Right ventricle myocardium superior (tissue), 1 donor: Measurements from ENCODE around the gene NAT16. TPM values are rescaled to one million over a fixed set of nuclear protein-coding genes. Genes with fewer than 3 reads are reported as not detected.

Experiments
- ATAC-seq: fragments of 200-7000 bp; cut with Tn5 transposase; one replicate; pipeline ENCODE4 v1.9.1; 2020; ENCODE audit warnings: mild to moderate bottlenecking; ENCODE audit not compliant: poor library complexity
- DNase-seq: peaks from one replicate; pipeline ENCODE4 v3.0.0-alpha.2; 2020
- intact Hi-C: fragments of 100-400 bp; cut with DNase I; formaldehyde crosslinking; loops from one replicate; pipeline ENCODE4 v1.11.2; 2022
- total RNA-seq: library from RNA; stranded (reverse); fragmentation: NEBNext Ultra II Directional; extraction: Animal tissue kit (Norgen Biotek cat#: 25700); gene quantifications from one replicate; pipeline ENCODE4 v1.2.1, GENCODE V29; 2021
- donor health status: DM: no; HTN: yes; CAD: no; lungs with severe emphysema.

Gene NAT16
- total RNA-seq, 1 donor from 2014 or later = not detected

- ATAC-seq = peak; percentile 96
- peak; percentile 96 for DNase-seq
- intact Hi-C loops = no loop called here
Observed at GRCh38 chr7:101165075-101165957, 14.8 kb downstream of the NAT16 start, which contains the start of gene VGF. TSS of gene VGF (minus strand) at chr7:101165569. CDS start at chr7:101164843, 726 bp downstream.

DNA sequence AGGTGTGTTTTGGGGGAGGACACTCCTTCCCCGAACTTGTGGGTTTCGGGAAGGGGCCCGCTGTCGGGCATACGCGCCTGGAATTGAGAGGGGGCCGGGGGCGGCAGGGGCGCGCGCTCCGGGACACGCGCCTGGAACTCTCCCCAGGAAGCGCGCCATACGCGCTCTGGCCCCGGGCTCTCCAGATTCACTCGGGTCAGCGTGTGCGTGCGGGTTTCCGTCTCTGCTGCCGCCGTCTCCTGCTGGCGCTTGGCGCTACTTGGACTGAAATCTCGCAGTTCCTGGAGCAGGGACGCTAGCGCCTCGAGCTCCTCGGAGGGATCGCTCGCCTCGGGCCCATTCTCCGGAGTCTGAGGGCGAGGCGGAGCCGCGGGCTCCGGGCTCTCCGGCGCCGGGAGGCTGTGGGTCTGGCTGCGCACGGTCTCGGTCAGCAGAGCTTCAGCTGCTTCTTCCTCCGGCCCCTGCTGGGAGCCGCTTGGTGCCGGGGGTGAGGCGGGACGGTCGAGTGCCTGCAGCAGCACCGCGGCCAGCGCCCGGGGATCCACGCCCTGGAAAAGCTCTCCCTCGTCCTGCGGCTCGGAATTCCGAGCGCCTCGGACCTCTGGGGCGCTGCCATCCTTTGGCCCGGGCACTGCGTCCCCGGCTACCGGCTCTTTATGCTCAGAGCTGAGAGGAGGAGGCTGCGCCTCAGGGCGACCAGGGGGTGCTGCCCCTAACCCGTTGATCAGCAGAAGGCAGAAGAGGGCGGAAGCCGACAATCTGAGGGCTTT is 15.8 kb downstream of the NAT16 start:
- DNase-seq = no peak
- intact Hi-C loops = no loop called here
- ATAC-seq = peak; percentile 38

DNA sequence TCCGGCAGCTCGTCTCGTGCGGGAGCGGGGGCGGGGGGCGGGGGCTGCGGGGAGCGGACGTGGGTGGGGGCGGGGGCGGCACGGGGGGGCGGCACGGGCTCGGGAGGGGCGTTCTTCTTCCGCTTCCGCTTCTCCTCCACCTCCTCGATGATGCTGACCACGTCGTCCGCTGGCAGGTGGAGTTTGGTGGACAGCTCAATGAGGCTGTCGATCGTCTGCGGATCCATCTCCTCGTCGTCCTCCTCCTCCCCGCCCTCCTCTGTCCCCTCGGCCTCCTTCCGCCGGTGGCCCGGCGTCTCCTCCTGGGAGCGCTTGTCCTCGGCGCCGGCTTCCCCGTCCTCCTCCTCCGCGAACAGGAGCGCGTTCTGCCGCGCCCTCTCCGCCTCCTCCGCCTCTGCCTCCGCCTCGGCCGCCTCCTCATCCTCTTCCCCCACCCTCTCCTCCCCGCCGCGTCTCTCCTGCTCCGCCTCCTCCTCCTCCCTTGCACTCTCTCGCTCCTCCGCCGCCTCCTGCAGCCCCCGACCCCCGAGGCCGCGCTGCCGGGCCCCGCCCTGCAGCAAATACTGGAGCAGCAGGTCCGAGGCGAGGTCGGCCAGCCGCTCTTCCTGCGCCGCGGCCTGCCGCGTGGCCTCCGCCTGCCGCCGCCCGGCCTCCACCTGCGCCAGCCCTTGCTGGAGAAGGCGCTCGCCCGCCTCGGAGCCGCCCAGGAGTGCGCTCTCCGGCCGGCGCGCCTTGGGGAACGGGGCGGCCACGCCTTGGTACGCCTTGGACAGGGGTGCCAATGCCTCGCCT is 16.6 kb downstream of the NAT16 start:
- no peak for ATAC-seq
- no peak for DNase-seq
- intact Hi-C loops = no loop called here

- intact Hi-C loops = no loop called here
- ATAC-seq = peak; percentile 19
- no peak for DNase-seq
Observed at GRCh38 chr7:101162551-101163278, 17.4 kb downstream of the NAT16 start.

- ATAC-seq (no peak), DNase-seq (no peak)
- intact Hi-C loops = no loop called here
Observed at GRCh38 chr7:101161692-101162471, 18.2 kb downstream of the NAT16 start.

DNA sequence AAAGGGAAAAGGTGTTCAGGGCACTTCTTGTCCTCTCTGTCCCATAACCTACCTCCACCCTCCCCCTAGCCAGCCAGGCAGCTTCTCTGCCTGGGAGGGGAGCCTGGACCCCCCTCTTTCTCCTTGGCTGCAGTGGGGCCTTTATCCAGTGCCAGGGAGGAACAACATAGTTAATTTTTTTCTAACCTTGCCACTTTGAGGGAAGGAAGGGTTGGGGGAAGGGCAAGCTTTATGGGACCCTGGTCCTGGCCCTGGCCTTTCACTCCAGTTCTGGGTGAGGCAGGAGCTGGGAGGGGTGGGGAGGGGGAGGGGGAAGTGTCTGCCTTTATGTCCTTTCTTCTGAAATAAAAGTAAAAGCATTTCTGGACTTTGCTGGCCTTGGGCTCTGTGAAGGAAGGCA is 19.2 kb downstream of the NAT16 start:
- ATAC-seq (no peak), DNase-seq (no peak)
- intact Hi-C loops = no loop called here

- ATAC-seq (no peak), DNase-seq (no peak)
- intact Hi-C loops = no loop called here
Observed at GRCh38 chr7:101159696-101160674, 20.1 kb downstream of the NAT16 start.

DNA sequence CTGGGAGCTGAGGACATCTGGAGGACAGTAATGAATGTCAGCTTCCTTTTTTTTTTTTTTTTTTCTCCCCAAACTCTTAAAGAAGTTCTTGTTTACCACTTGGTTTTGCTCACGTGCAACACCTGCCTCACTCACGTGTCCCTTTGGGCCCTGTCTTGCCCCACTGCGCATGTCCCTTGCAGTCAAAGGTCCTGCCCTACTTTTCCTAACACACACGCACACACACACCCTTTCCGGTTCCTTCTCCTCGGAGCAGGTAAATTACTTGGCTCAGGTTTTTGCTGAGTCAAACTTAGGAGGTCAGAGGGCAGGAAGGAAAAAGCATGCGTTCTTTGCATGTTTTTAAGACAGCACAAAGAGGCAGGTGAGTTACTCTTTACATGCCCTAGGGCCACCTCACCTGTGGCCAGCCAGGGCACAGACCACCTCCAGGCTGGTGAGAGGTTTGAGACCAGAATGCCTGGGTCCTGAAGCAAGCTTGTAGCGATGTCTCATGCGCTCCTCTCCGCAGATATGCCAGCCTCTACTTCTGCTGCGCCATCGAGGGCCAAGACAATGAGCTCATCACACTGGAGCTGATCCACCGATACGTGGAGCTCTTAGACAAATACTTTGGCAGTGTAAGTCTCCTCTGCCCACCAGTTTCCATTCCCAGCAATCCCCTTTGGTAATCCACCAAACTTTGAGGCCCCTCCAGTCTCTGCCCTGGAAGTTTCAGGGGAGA is 23.1 kb downstream of the NAT16 start:
- ATAC-seq = no peak
- DNase-seq = no peak
- intact Hi-C loops = no loop called here

GRCh38 chr7:101156277-101156676 is 23.8 kb downstream of the NAT16 start:
- DNase-seq = no peak
- intact Hi-C loops = no loop called here
- ATAC-seq = no peak

GRCh38 chr7:101155303-101155702 is 24.8 kb downstream of the NAT16 start:
- DNase-seq (no peak), ATAC-seq (no peak)
- intact Hi-C loops = no loop called here

DNA sequence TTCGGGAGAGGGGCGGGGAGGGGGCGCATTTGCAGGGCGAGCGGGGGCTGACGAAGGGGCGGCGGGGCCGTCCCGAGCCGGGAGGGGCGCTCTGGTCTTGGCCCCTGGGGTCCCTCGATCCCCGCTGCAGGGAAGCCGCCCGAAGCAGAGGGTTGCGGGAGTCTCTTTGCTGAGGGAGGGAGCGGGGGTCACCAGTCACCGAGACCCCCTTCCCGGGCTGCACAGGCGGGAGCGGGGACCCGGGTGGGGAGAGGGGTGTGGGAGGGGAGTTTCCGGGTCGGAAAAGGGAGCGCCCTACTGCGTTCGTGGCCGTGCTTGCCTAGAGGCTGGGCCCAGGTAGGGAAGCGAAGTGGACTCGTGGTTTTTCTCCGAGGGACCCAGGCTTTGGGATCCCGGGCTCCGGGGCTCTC is 25.4 kb downstream of the NAT16 start:
- intact Hi-C loops = no loop called here
- peak; percentile 47 for ATAC-seq

GRCh38 chr7:101153969-101154692 is 26.0 kb downstream of the NAT16 start, which contains the start of gene AP1S1:
TSS of gene AP1S1 (plus strand) at chr7:101154476. CDS start at chr7:101154515, 39 bp downstream.
- intact Hi-C loops = no loop called here
- DNase-seq = peak; percentile 96
- ATAC-seq = peak; percentile 99

More for the DNA sequence above, 25.4 kb downstream of the NAT16 start:
- DNase-seq = no peak

GRCh38 chr7:101151908-101152651 is 28.0 kb downstream of the NAT16 start:
- ATAC-seq = no peak
- intact Hi-C loops = no loop called here
- DNase-seq = no peak

DNA sequence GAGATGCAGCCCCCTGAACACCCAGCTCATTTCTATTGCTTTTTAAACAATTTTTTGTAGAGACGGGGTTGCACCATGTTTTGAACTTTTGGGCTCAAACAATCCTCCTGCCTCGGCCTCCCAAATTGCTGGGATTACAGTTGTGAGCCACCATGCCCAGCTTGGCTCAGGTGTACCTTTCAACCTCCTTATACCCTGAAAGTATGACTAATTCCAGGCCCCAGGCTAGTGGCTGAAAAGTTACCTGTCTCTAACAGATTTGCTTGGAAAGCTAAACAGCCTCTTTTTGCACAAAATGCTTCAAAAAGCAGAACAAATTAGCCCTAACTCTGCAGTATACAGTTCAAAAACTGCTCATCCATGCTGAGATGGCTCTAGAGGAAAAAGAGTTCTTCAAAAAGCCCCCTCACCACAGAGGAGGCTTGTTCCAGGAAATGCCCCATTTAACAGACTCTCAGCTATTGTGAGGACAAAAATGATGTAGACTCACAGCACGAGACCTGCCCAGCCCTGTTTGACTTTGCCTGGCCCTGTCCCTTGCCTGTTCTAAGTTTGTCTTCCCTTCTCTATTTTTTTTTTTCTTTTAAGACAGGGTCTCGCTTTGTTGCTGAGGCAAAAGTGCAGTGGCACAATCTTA is 39.2 kb downstream of the NAT16 start:
- no peak for ATAC-seq
- intact Hi-C loops = loop anchor here (5.0 kb wide), 1 partner anchor 141 kb away; no protein-coding TSS in a partner anchor

More for the DNA sequence above, 39.2 kb downstream of the NAT16 start:
- no peak for DNase-seq
